SH-SY5Y (cell line): Measurements from ENCODE around the gene MYZAP.

Source experiments
- GATA2 ChIP-seq: IDR thresholded peaks from 2 replicates; pipeline ENCODE4 v1.6.1; 2011; ENCODE audit warnings: mild to moderate bottlenecking, low read depth, low read length
- GATA3 ChIP-seq: IDR thresholded peaks from 2 replicates; pipeline ENCODE4 v1.6.1; 2011; ENCODE audit warnings: low read depth, mild to moderate bottlenecking, low read length, moderate library complexity

DNA sequence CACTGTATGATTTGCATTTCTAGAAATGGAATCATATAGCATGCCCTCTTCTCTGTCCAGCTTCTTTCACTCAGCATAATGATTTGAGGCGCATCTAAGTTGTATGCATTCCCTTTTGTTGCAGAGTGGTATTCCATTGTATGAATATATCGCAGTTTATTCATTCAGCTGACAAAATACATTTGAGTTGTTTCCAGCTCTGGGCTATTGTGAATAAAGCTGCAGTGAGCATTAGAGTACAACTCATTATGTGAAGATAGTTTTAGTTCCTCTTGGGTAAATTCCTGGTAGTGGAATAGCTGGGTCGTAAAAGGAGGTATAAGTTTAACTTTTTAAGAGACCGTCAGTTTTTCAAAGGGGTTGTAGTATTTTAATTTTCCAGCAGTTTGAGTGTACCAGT is 76.3 kb downstream of the MYZAP start:
- TF ChIP-seq GATA2: no peak
- no peak for TF ChIP-seq GATA3
